A673 (cell line): Measurements from ENCODE around the gene KLHDC4. TPM values are rescaled to one million over a fixed set of nuclear protein-coding genes. Genes with fewer than 3 reads are reported as not detected.

Experiments used
- BruUV-seq: library from RNA; stranded (reverse); fragments of 400-500 nt; replicated peaks from 2 replicates; lab custom pipeline; 2021; lab: Mats Ljungman, UMichigan
- CTCF ChIA-PET: fragments of 300-600 bp; sonication (Branson Sonifier 250); formaldehyde crosslinking; loops from one replicate; lab custom pipeline; 2022; ENCODE audit warnings: antibody characterized with exemption; lab: Charles Lee
- POLR2A ChIA-PET: fragments of 300-600 bp; sonication (Branson Sonifier 250); formaldehyde crosslinking; loops from one replicate; lab custom pipeline; 2022; ENCODE audit warnings: antibody characterized with exemption; ENCODE audit not compliant: low non-redundant PET; lab: Charles Lee
- DNase-seq: peaks from one replicate; pipeline ENCODE4 v3.0.0-alpha.2; 2015; ENCODE audit warnings: low spot score
- H3K27ac ChIP-seq: fragments of 200-600 bp; sonication (generic); 2 replicates; pipeline ENCODE4 v1.5.1; 2016; ENCODE audit warnings: mixed run types, low read depth, mild to moderate bottlenecking, mixed read lengths, antibody characterized with exemption, low read length; ENCODE audit not compliant: poor library complexity, severe bottlenecking
- H3K27me3 ChIP-seq: fragments of 200-600 bp; sonication (generic); replicated peaks from 2 replicates; pipeline ENCODE4 v1.6.1; 2017; ENCODE audit warnings: mixed run types, low read depth, mild to moderate bottlenecking, mixed read lengths, antibody characterized with exemption, low read length; ENCODE audit not compliant: insufficient read depth, poor library complexity
- H3K36me3 ChIP-seq: fragments of 200-600 bp; sonication (generic); 2 replicates; pipeline ENCODE4 v1.6.1; 2016; ENCODE audit warnings: mixed run types, mild to moderate bottlenecking, mixed read lengths, antibody characterized with exemption, low read length; ENCODE audit not compliant: insufficient read depth, poor library complexity, severe bottlenecking
- H3K4me1 ChIP-seq: fragments of 200-600 bp; sonication (generic); 2 replicates; pipeline ENCODE4 v1.6.1; 2017; ENCODE audit warnings: mixed run types, mild to moderate bottlenecking, mixed read lengths, antibody characterized with exemption, low read length; ENCODE audit not compliant: insufficient read depth, poor library complexity, severe bottlenecking
- H3K4me3 ChIP-seq: fragments of 200-600 bp; sonication (generic); 2 replicates; pipeline ENCODE4 v1.5.1; 2016; ENCODE audit warnings: low read depth, mixed run types, mild to moderate bottlenecking, mixed read lengths, low read length; ENCODE audit not compliant: poor library complexity, severe bottlenecking
- H3K9me3 ChIP-seq: fragments of 200-600 bp; sonication (generic); 2 replicates; pipeline ENCODE4 v1.6.1; 2016; ENCODE audit warnings: mixed run types, low read depth, mild to moderate bottlenecking, mixed read lengths, antibody characterized with exemption, low read length; ENCODE audit not compliant: poor library complexity, severe bottlenecking
- CTCF ChIP-seq: fragments of 300-800, 200-600 bp; sonication (generic); conservative IDR thresholded peaks from 2 replicates; pipeline ENCODE4 v1.5.1; 2017; ENCODE audit warnings: low read depth, mild to moderate bottlenecking, antibody characterized with exemption, low read length, moderate library complexity, mixed read lengths
- EZH2 ChIP-seq: fragments of 200-600 bp; sonication (generic); IDR thresholded peaks from 2 replicates; pipeline ENCODE4 v1.6.1; 2017; ENCODE audit warnings: borderline replicate concordance, low read depth, mild to moderate bottlenecking, mixed read lengths, antibody characterized with exemption, low read length; ENCODE audit not compliant: poor library complexity, severe bottlenecking
- intact Hi-C: fragments of 100-400 bp; cut with micrococcal nuclease; formaldehyde crosslinking; loops from one replicate; pipeline ENCODE4 v1.10.0; 2022; ENCODE audit not compliant: unreplicated experiment
- total RNA-seq: library from RNA; stranded (reverse); gene quantifications from 2 replicates; pipeline ENCODE4 v1.2.3, GENCODE V29; 2021

The KLHDC4 gene
- total RNA-seq, 1 experiment from 2014 or later = 86.6 TPM

DNA sequence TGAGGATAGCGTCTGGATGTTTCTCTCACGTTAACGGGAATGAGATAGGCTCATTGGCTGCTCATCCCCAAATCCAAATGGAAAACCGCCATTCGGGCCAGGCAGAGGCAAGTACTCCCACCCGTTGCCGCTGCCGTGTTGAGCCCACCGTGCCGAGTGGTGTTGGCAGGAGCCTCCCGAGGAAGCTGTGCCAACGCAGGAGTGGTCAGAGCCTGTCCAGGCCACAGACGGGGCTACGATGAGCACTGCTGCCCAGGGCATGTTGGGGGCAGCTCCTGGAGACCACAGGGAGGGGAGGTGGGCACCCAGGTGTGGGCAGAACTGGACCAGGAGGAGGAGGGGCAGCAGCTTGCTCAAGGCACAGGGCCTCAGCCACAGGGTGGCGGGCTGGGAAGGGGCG, 72.0 kb downstream of the KLHDC4 start:
- TF ChIP-seq CTCF (no peak), EZH2 (no peak)
- Histone ChIP-seq H3K9me3 (no peaks in the 10 kb centered on the region), H3K27ac (no peak overlapping the region), H3K4me3 (no peak overlapping the region), H3K27me3 (peaks cover 2% of the 10 kb centered on the region), H3K36me3 (peaks cover 4% of the 10 kb centered on the region), H3K4me1 (peaks cover 7% of the 10 kb centered on the region)
- ChIA-PET POLR2A (no interaction called here), CTCF (no interaction called here)
- BruUV-seq = no TSS peak
- DNase-seq = no peak
- intact Hi-C loops = no loop called here

DNA sequence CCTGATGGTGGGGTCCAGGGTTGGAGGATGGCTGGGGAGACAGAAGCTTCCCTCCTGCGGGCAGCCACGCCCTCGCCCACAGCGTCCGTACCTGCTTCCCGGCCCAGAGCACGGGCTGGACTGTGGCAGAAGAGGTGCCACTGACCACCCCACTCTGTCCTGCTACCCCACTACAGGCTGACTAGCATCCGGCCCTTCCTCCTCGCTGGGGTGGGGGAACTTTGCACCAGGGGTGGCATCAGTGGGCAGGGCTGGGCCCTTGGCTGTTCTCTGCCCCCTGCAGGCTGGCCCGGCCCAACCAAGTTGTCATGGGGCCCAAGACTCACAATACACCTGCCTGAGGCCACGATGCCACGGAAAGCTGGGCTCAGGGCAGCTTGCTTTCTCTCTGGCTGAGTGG, 73.0 kb downstream of the KLHDC4 start:
- no peak overlapping the region for H3K27ac ChIP-seq
- H3K4me1 ChIP-seq = peaks cover 7% of the 10 kb centered on the region
- no TSS peak for BruUV-seq
- H3K36me3 ChIP-seq = peaks cover 4% of the 10 kb centered on the region
- no peak overlapping the region for H3K4me3 ChIP-seq
- peaks cover 10% of the 10 kb centered on the region for H3K27me3 ChIP-seq
- H3K9me3 ChIP-seq = no peaks in the 10 kb centered on the region
- ChIA-PET CTCF (no interaction called here), POLR2A (no interaction called here)
- no peak for TF ChIP-seq EZH2
- no peak for TF ChIP-seq CTCF
- no peak for DNase-seq
- intact Hi-C loops = no loop called here

DNA sequence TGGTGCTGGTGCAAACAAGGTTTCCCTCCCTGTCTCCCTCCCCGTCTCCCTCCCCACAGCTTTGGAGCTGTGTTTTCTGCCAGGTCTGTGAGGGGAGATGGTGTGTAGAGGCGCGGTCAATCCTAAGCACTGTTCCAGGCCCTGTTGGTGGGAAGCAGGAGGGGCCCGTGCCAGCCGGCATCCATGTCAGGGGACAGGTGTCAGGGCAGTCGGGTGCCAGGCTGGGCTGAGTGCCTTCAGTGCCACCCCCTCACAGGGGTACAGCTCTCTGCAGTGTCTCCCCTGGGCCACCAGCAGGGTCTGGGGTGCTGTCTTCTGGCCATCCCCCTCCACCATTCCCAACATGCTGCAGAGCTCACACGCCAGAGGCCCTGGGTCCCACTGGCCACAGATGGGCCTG, 73.6 kb downstream of the KLHDC4 start:
- no peak overlapping the region for H3K4me3 ChIP-seq
- ChIA-PET CTCF (no interaction called here), POLR2A (interaction anchor here (0.5 kb wide), 1 partner anchor 42 kb away, joined by 4 read pairs; no protein-coding TSS in a partner anchor)
- BruUV-seq = no TSS peak
- H3K36me3 ChIP-seq = peaks cover 4% of the 10 kb centered on the region
- DNase-seq = no peak
- no peaks in the 10 kb centered on the region for H3K9me3 ChIP-seq
- TF ChIP-seq CTCF (no peak), EZH2 (no peak)
- intact Hi-C loops = no loop called here
- H3K4me1 ChIP-seq = peaks cover 7% of the 10 kb centered on the region
- H3K27ac ChIP-seq = no peak overlapping the region
- H3K27me3 ChIP-seq = peaks cover 10% of the 10 kb centered on the region
